Measurements from ENCODE around the gene TMPRSS13. TPM values are rescaled to one million over a fixed set of nuclear protein-coding genes. Genes with fewer than 3 reads are reported as not detected.

Gene TMPRSS13
- polyA plus RNA-seq, 1 donor from 2014 or later = not detected

- H3K9me2 ChIP-seq (ENCODE audit: insufficient read depth, low read length) = no peaks in the 10 kb centered on the region
- no peak overlapping the region for H3K4me3 ChIP-seq (ENCODE audit: low read length)
- no peak overlapping the region for H3K27ac ChIP-seq (ENCODE audit: low read length)
- no peaks in the 10 kb centered on the region for H3K27me3 ChIP-seq (ENCODE audit: insufficient read depth, low read depth, low read length)
- no peak overlapping the region for H2AFZ ChIP-seq (ENCODE audit: low read depth, low read length)
- H3F3A ChIP-seq (ENCODE audit: insufficient read depth, low read length, poor library complexity, severe bottlenecking) = no peaks in the 10 kb centered on the region
- no peak overlapping the region for H3K4me2 ChIP-seq (ENCODE audit: low read length)
- H3K36me3 ChIP-seq (ENCODE audit: insufficient read depth, low read length) = no peaks in the 10 kb centered on the region
- TF ChIP-seq EP300 (conservative IDR thresholded peaks at IDR 0.05; ENCODE audit: poor library complexity, severe bottlenecking) (no peak), RAD21 (conservative IDR thresholded peaks at IDR 0.05) (no peak), MXI1 (conservative IDR thresholded peaks at IDR 0.05; ENCODE audit: poor library complexity, severe bottlenecking) (no peak), CTCF (IDR thresholded peaks at IDR 0.05; ENCODE audit: poor library complexity, severe bottlenecking) (no peak), POLR2AphosphoS5 (IDR thresholded peaks at IDR 0.05) (no peak), REST (IDR thresholded peaks at IDR 0.05; ENCODE audit: borderline replicate concordance) (no peak), SMC3 (conservative IDR thresholded peaks at IDR 0.05; ENCODE audit: poor library complexity) (no peak), EZH2 (IDR thresholded peaks at IDR 0.05; ENCODE audit: borderline replicate concordance, insufficient read depth, low read length, poor library complexity, severe bottlenecking) (no peak), TAF1 (IDR thresholded peaks at IDR 0.05; ENCODE audit: low read depth) (no peak)
- no peaks in the 10 kb centered on the region for H4K20me1 ChIP-seq (ENCODE audit: insufficient read depth)
- no peak overlapping the region for H3K9ac ChIP-seq (ENCODE audit: low read length)
- no peaks in the 10 kb centered on the region for H3K79me2 ChIP-seq (replicated peaks; ENCODE audit: insufficient read depth, low read length)
- H3K9me3 ChIP-seq (ENCODE audit: low read length) = no peaks in the 10 kb centered on the region
Observed at GRCh38 chr11:117950993-117951961, 22.1 kb upstream of the TMPRSS13 start.

GRCh38 chr11:117950301-117950700 is 21.1 kb upstream of the TMPRSS13 start:
- H3F3A ChIP-seq (ENCODE audit: insufficient read depth, low read length, poor library complexity, severe bottlenecking) = no peaks in the 10 kb centered on the region
- H3K9me2 ChIP-seq (ENCODE audit: insufficient read depth, low read length) = no peaks in the 10 kb centered on the region
- H3K27ac ChIP-seq (ENCODE audit: low read length) = no peak overlapping the region
- H3K4me2 ChIP-seq (ENCODE audit: low read length) = no peak overlapping the region
- H3K36me3 ChIP-seq (ENCODE audit: insufficient read depth, low read length) = no peaks in the 10 kb centered on the region
- H4K20me1 ChIP-seq (ENCODE audit: insufficient read depth) = no peaks in the 10 kb centered on the region
- no peak overlapping the region for H3K4me3 ChIP-seq (ENCODE audit: low read length)
- no peak overlapping the region for H2AFZ ChIP-seq (ENCODE audit: low read depth, low read length)
- no peak overlapping the region for H3K9ac ChIP-seq (ENCODE audit: low read length)
- no peaks in the 10 kb centered on the region for H3K27me3 ChIP-seq (ENCODE audit: insufficient read depth, low read depth, low read length)
- H3K9me3 ChIP-seq (ENCODE audit: low read length) = no peaks in the 10 kb centered on the region
- no peaks in the 10 kb centered on the region for H3K79me2 ChIP-seq (replicated peaks; ENCODE audit: insufficient read depth, low read length)
- TF ChIP-seq EP300 (conservative IDR thresholded peaks at IDR 0.05; ENCODE audit: poor library complexity, severe bottlenecking) = no peak
- TF ChIP-seq EZH2 (IDR thresholded peaks at IDR 0.05; ENCODE audit: borderline replicate concordance, insufficient read depth, low read length, poor library complexity, severe bottlenecking) = no peak
- TF ChIP-seq TAF1 (IDR thresholded peaks at IDR 0.05; ENCODE audit: low read depth) = no peak
- no peak for TF ChIP-seq CTCF (IDR thresholded peaks at IDR 0.05; ENCODE audit: poor library complexity, severe bottlenecking)
- TF ChIP-seq SMC3 (conservative IDR thresholded peaks at IDR 0.05; ENCODE audit: poor library complexity) = no peak

Data from neural cell (in vitro differentiated cells).